Mesenchymal stem cell (in vitro differentiated cells and primary cell): ENCODE data around the gene SUN2.

Source experiments
- DNase-seq: peaks from one replicate; pipeline ENCODE4 v3.0.0-alpha.2; 2013
- H2AFZ ChIP-seq: one replicate; pipeline ENCODE4 v1.6.1; 2013; ENCODE audit warnings: low read depth, mild to moderate bottlenecking, control low read depth, inconsistent platforms, low read length, moderate library complexity
- H2AK5ac ChIP-seq: 2 replicates; pipeline ENCODE4 v1.6.1; 2013; ENCODE audit warnings: low read length, moderate library complexity, mild to moderate bottlenecking, inconsistent platforms; ENCODE audit not compliant: severe bottlenecking
- H2BK120ac ChIP-seq: one replicate; pipeline ENCODE4 v1.6.1; 2013; ENCODE audit warnings: low read depth, mild to moderate bottlenecking, inconsistent platforms, low read length, moderate library complexity
- H2BK12ac ChIP-seq, 2 experiments: one replicate each; pipeline ENCODE4 v1.6.1; 2013; ENCODE audit warnings: inconsistent platforms in 2 of 2, low read length in 2 of 2, mild to moderate bottlenecking in 2 of 2, moderate library complexity in 2 of 2, control low read depth in 1 of 2
- H2BK15ac ChIP-seq: one replicate; pipeline ENCODE4 v1.6.1; 2013; ENCODE audit warnings: mild to moderate bottlenecking, low read depth, inconsistent platforms; ENCODE audit not compliant: poor library complexity, severe bottlenecking
- H2BK5ac ChIP-seq: 2 replicates; pipeline ENCODE4 v1.6.1; 2013; ENCODE audit warnings: low read depth, mild to moderate bottlenecking, low read length, control low read depth, inconsistent platforms; ENCODE audit not compliant: poor library complexity, severe bottlenecking
- H3K14ac ChIP-seq, 2 experiments: one replicate each; pipeline ENCODE4 v1.6.1; 2013; ENCODE audit warnings: inconsistent platforms in 2 of 2, low read length in 2 of 2, control low read depth in 1 of 2, mild to moderate bottlenecking in 1 of 2, moderate library complexity in 1 of 2
- H3K18ac ChIP-seq, 2 experiments: one replicate each; pipeline ENCODE4 v1.6.1; 2013; ENCODE audit warnings: inconsistent platforms in 2 of 2, low read length in 2 of 2, control low read depth in 1 of 2, low read depth in 1 of 2, mild to moderate bottlenecking in 1 of 2
- H3K23ac ChIP-seq, 2 experiments: one replicate each; pipeline ENCODE4 v1.6.1; 2013; ENCODE audit warnings: inconsistent platforms in 2 of 2, low read length in 2 of 2, mild to moderate bottlenecking in 2 of 2, moderate library complexity in 2 of 2, control low read depth in 1 of 2
- H3K27ac ChIP-seq: 2 replicates; pipeline ENCODE4 v1.5.1; 2013; ENCODE audit warnings: mild to moderate bottlenecking, moderate library complexity, low read length, control low read depth, inconsistent platforms; ENCODE audit not compliant: poor library complexity, severe bottlenecking
- H3K27me3 ChIP-seq, 2 experiments: 2 replicates each; pipeline versions ENCODE4 v1.6.1 to v1.7.0; 2013; ENCODE audit warnings: low read length in 2 of 2, mild to moderate bottlenecking in 2 of 2, moderate library complexity in 2 of 2, control low read depth in 1 of 2, inconsistent platforms in 1 of 2; ENCODE audit not compliant: control insufficient read depth in 1 of 2, insufficient read depth in 1 of 2
- H3K36me3 ChIP-seq, 2 experiments: 2 replicates each; pipeline versions ENCODE4 v1.6.1 to v1.7.0; 2013; ENCODE audit warnings: low read length in 2 of 2, control low read depth in 1 of 2, inconsistent platforms in 1 of 2, low read depth in 1 of 2, mild to moderate bottlenecking in 1 of 2; ENCODE audit not compliant: insufficient read depth in 2 of 2, control insufficient read depth in 1 of 2
- H3K4ac ChIP-seq, 2 experiments: one replicate each; pipeline ENCODE4 v1.6.1; 2013; ENCODE audit warnings: inconsistent platforms in 2 of 2, low read length in 2 of 2, mild to moderate bottlenecking in 2 of 2, moderate library complexity in 2 of 2, control low read depth in 1 of 2, low read depth in 1 of 2
- H3K4me1 ChIP-seq: 2 replicates; pipeline ENCODE4 v1.6.1; 2013; ENCODE audit warnings: low read depth, low read length, control low read depth; ENCODE audit not compliant: control insufficient read depth, insufficient read depth
- H3K4me2 ChIP-seq: 2 replicates; pipeline ENCODE4 v1.6.1; 2013; ENCODE audit warnings: low read length, mild to moderate bottlenecking, inconsistent platforms; ENCODE audit not compliant: poor library complexity, severe bottlenecking
- H3K4me3 ChIP-seq, 2 experiments: 2 replicates each; pipeline versions ENCODE4 v1.5.1 to v1.7.0; 2013; ENCODE audit warnings: low read length in 2 of 2, mild to moderate bottlenecking in 2 of 2, control low read depth in 1 of 2, low read depth in 1 of 2; ENCODE audit not compliant: insufficient read depth in 1 of 2
- H3K79me1 ChIP-seq: replicated peaks from 2 replicates; pipeline ENCODE4 v1.6.1; 2013; ENCODE audit warnings: mild to moderate bottlenecking, control low read depth, low read length, inconsistent platforms; ENCODE audit not compliant: poor library complexity, severe bottlenecking
- H3K9ac ChIP-seq: 2 replicates; pipeline ENCODE4 v1.7.0; 2013; ENCODE audit warnings: mild to moderate bottlenecking, low read length, moderate library complexity
- H3K9me3 ChIP-seq: 2 replicates; pipeline ENCODE4 v1.7.0; 2013; ENCODE audit warnings: mild to moderate bottlenecking, low read length; ENCODE audit not compliant: control insufficient read depth
- H4K8ac ChIP-seq: one replicate; pipeline ENCODE4 v1.6.1; 2013; ENCODE audit warnings: inconsistent platforms, mild to moderate bottlenecking, low read length, moderate library complexity
- H4K91ac ChIP-seq: one replicate; pipeline ENCODE4 v1.6.1; 2013; ENCODE audit warnings: mild to moderate bottlenecking, low read length, inconsistent platforms
- WGBS: methylation state at CpG from one replicate; pipeline ENCODE4 v1.1.7; 2013; ENCODE audit warnings: mixed read lengths; 5-methylcytosine and 5-hydroxymethylcytosine counted together

Gene SUN2

DNA sequence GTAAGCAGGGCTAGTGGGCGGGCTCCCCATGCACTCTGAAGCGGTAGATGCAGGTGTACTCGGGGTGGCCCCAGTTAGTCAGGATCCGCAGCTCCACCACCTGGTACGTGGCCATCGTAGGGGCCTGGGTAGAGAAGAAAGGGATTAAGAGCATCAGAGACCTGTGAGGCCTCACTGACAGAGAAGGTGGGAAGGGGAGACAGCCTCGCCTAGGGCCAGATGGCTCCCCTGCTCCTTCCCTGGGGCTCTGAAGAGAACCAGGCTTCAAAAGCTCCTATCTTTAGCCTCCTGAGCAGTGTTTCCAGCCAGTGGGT is 19.6 kb downstream of the SUN2 start:
- no peak overlapping the region for H2BK12ac ChIP-seq
- no peak overlapping the region for H3K23ac ChIP-seq
- H2BK120ac ChIP-seq, result no peak overlapping the region
- no peak overlapping the region for H2AK5ac ChIP-seq
- DNase-seq, result no peak
- H3K27me3 ChIP-seq, result no peaks in the 10 kb centered on the region
- no peak overlapping the region for H3K9ac ChIP-seq
- H3K4me1 ChIP-seq, result peaks cover 3% of the 10 kb centered on the region
- no peak overlapping the region for H3K14ac ChIP-seq
- no peaks in the 10 kb centered on the region for H3K9me3 ChIP-seq
- no peak overlapping the region for H4K8ac ChIP-seq
- H2AFZ ChIP-seq, result no peak overlapping the region
- no peak overlapping the region for H2BK15ac ChIP-seq
- H2BK5ac ChIP-seq, result no peak overlapping the region
- H3K4me3 ChIP-seq, result no peak overlapping the region
- no peak overlapping the region for H3K27ac ChIP-seq
- no peak overlapping the region for H3K4ac ChIP-seq
- no peak overlapping the region for H3K4me2 ChIP-seq
- H3K79me1 ChIP-seq, result peaks cover 12% of the 10 kb centered on the region
- H4K91ac ChIP-seq, result no peak overlapping the region
- 96% methylated on average over 7 of the region's 7 CpGs for WGBS
- H3K36me3 ChIP-seq, result peaks cover 88 to 100% of the 10 kb centered on the region in 2 experiments
- no peak overlapping the region for H3K18ac ChIP-seq

DNA sequence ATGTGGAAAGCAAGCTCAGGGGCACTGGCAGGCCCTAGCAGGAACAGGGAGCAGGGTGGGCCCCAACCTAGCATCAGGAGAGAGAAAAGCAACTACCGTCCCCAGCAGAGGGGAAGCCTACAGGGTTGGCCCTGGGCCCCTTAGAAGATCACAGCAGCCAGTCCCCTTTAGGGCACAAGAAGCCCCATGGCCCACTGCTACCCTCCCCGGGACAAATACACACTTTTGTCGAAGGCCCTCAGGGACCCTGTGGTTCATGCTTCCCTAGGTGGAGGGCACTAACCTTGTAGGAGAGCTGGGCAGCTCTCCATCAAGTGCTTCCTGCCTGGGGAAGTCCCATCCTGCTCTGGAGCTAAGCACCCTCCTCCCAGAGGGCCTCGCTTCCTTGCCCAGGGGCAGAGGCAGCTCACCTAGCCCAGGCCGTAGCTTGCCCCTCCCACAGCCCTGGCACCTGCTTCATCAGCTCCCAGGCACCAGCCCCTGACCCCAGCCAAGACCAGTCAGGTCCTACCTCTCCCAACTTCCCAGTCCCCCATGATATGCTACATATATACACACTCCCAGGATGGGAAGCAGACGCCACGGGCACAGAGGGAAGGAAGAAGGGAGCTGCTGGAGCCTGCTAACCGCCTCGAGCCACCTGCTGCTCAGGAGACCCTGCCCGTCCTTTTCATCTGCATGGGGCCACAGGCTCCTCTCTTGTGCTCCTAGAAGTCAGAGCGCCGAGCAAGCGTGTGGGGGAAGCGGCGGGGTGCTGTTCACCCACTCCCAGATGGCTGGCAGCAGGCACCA is 20.1 kb downstream of the SUN2 start:
- H3K27me3 ChIP-seq, result no peaks in the 10 kb centered on the region
- no peak for DNase-seq
- WGBS, result 96% methylated on average over 15 of the region's 15 CpGs
- H2BK5ac ChIP-seq, result no peak overlapping the region
- no peak overlapping the region for H3K9ac ChIP-seq
- no peak overlapping the region for H2AK5ac ChIP-seq
- peaks cover 88 to 100% of the 10 kb centered on the region in 2 experiments for H3K36me3 ChIP-seq
- no peak overlapping the region for H2BK12ac ChIP-seq
- peak overlapping the region in 1 of 2 experiments; percentile 30 for H3K4ac ChIP-seq
- no peak overlapping the region for H4K91ac ChIP-seq
- no peak overlapping the region for H3K18ac ChIP-seq
- no peak overlapping the region for H3K4me3 ChIP-seq
- H2AFZ ChIP-seq, result no peak overlapping the region
- no peak overlapping the region for H3K23ac ChIP-seq
- no peak overlapping the region for H2BK120ac ChIP-seq
- no peaks in the 10 kb centered on the region for H3K9me3 ChIP-seq
- no peak overlapping the region for H4K8ac ChIP-seq
- H3K4me2 ChIP-seq, result no peak overlapping the region
- H2BK15ac ChIP-seq, result no peak overlapping the region
- peaks cover 3% of the 10 kb centered on the region for H3K4me1 ChIP-seq
- peaks cover 10% of the 10 kb centered on the region for H3K79me1 ChIP-seq
- no peak overlapping the region for H3K14ac ChIP-seq
- H3K27ac ChIP-seq, result no peak overlapping the region

DNA sequence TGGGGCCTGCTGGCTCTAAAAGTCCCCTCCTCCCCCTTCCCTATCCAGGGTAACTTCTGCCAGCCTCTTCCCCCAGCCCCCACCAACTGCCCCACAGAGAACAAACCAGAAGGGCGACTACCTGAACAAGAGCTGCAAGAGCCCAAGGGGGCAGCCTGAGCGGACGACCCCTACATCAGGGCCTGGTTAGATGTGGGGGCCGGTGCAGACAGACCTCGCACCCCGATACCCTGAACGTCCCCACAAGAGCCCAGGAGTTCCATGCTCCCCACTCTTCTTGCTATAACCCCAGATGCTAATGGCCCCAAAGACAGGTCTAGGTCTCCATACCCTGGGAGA is 20.7 kb downstream of the SUN2 start:
- Histone ChIP-seq H2AFZ (no peak overlapping the region), H3K4me3 (no peak overlapping the region), H3K79me1 (peaks cover 10% of the 10 kb centered on the region), H3K4ac (no peak overlapping the region), H3K36me3 (peaks cover 88 to 100% of the 10 kb centered on the region in 2 experiments), H2BK5ac (no peak overlapping the region), H2AK5ac (no peak overlapping the region), H4K91ac (no peak overlapping the region), H4K8ac (no peak overlapping the region), H3K9me3 (no peaks in the 10 kb centered on the region), H3K27ac (no peak overlapping the region), H3K4me2 (no peak overlapping the region), H3K27me3 (no peaks in the 10 kb centered on the region), H2BK12ac (no peak overlapping the region), H3K23ac (no peak overlapping the region), H3K9ac (no peak overlapping the region), H2BK120ac (no peak overlapping the region), H3K18ac (no peak overlapping the region), H2BK15ac (no peak overlapping the region), H3K14ac (no peak overlapping the region), H3K4me1 (peaks cover 3% of the 10 kb centered on the region)
- 98% methylated on average over 7 of the region's 7 CpGs for WGBS
- no peak for DNase-seq

DNA sequence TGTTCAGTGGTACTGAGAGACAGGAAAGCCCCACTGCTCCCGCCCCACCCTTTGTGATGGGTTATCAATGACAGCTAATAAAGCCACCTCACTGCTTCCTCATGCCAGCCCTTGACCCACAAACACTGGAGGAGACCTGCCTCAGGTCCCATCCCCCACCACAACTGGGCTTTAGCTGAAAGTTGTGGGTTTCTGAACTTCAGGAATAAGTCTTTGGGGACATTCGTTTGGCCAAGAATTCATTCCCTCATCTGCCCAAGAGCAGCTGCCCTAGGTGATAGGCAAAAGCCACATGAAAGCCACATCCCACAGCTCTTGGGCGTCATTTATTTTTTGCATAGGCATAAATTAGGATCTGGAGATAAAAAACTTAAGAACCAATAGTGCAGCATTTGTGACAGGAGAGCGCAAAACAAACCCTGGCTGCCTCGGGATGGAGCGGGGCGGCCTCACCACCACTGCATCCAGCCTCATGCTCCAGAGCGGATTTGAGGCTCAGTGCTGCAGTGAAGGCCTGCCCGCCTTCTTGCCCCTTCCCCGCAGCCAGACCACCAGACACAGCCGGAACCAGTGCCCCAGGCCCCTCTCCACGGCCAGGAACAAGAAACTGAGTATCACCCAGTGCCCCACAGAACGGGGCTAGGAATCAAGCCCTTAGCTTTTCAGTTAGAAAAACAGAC is 21.2 kb downstream of the SUN2 start:
- Histone ChIP-seq H3K36me3 (peaks cover 88 to 100% of the 10 kb centered on the region in 2 experiments), H3K4ac (no peak overlapping the region), H3K14ac (no peak overlapping the region), H3K27ac (no peak overlapping the region), H2BK12ac (no peak overlapping the region), H3K9ac (no peak overlapping the region), H3K23ac (no peak overlapping the region), H3K4me1 (peaks cover 3% of the 10 kb centered on the region), H3K18ac (no peak overlapping the region), H2AK5ac (no peak overlapping the region), H3K9me3 (no peaks in the 10 kb centered on the region), H3K27me3 (no peaks in the 10 kb centered on the region), H2BK15ac (no peak overlapping the region), H3K4me3 (no peak overlapping the region), H4K8ac (no peak overlapping the region), H2AFZ (no peak overlapping the region), H4K91ac (no peak overlapping the region), H3K79me1 (peaks cover 11% of the 10 kb centered on the region), H2BK120ac (no peak overlapping the region), H2BK5ac (no peak overlapping the region), H3K4me2 (no peak overlapping the region)
- no peak for DNase-seq
- WGBS, result 89% methylated on average over 13 of the region's 13 CpGs
